ENCODE measurements around the gene SUGCT. TPM values are rescaled to one million over a fixed set of nuclear protein-coding genes. Genes with fewer than 3 reads are reported as not detected.

The SUGCT gene
- total and polyA plus RNA-seq, 9 of the 15 experiments (the other 6 are each of a cell fraction or from before 2014, with no cell fraction given), result 0.58 to 2.5 (median 1.4) TPM

- Histone ChIP-seq H3K9me3 (replicated peaks; ENCODE audit: control insufficient read depth, insufficient read depth, low read depth, low read length) (no peaks in the 10 kb centered on the region), H3K9ac (ENCODE audit: insufficient read depth in 1 of 2, low read depth in 2 of 2, low read length in 2 of 2) (no peak overlapping the region), H3K4me1 (replicated peaks in 1 of 2; ENCODE audit: control insufficient read depth in 2 of 2, insufficient read depth in 2 of 2, low read length in 2 of 2) (no peaks in the 10 kb centered on the region), H3K79me2 (ENCODE audit: control insufficient read depth, insufficient read depth, low read length) (no peaks in the 10 kb centered on the region), H2AFZ (ENCODE audit: low read depth, low read length) (no peak overlapping the region), H3K27me3 (ENCODE audit: control insufficient read depth in 2 of 2, insufficient read depth in 2 of 2, low read length in 2 of 2) (no peaks in the 10 kb centered on the region), H3K9me1 (ENCODE audit: control insufficient read depth, insufficient read depth, low read length) (no peaks in the 10 kb centered on the region), H3K4me3 (no peak overlapping the region), H4K20me1 (replicated peaks; ENCODE audit: control insufficient read depth, insufficient read depth, low read length) (0 out of 2 replicates have a peak, but pooled peaks cover 3% of the 10 kb centered on the region), H3K4me2 (ENCODE audit: insufficient read depth, low read length) (no peak overlapping the region), H3K36me3 (ENCODE audit: control insufficient read depth, insufficient read depth, low read length) (peaks cover 58% of the 10 kb centered on the region; the same call in 2 of the 3 replicates), H3K27ac (ENCODE audit: extremely low read depth, low read depth, low read length) (no peak overlapping the region)
- in situ Hi-C loops (cut with MboI), result no loop called here
- no peak for TF ChIP-seq ATF1 (CRISPR knock-in tag; IDR thresholded peaks at IDR 0.05)
- no peak for TF ChIP-seq ATF1 (tag; IDR thresholded peaks at IDR 0.05)
- TF ChIP-seq DIDO1 (tag; IDR thresholded peaks at IDR 0.05; ENCODE audit: low read depth), result no peak
- TF ChIP-seq RBBP5 (IDR thresholded peaks at IDR 0.05; ENCODE audit: borderline replicate concordance, insufficient read depth, low read length, poor library complexity, severe bottlenecking), result no peak
- no peak for TF ChIP-seq ZNF347 (CRISPR knock-in tag; IDR thresholded peaks at IDR 0.05; ENCODE audit: low read depth)
- TF ChIP-seq SIN3A (IDR thresholded peaks at IDR 0.05; ENCODE audit: borderline replicate concordance in 2 of 2, control insufficient read depth in 1 of 2, low read depth in 2 of 2, low read length in 2 of 2), result no peak
- no peak for ATAC-seq
- DNase-seq (ENCODE audit: extremely low read depth in 1 of 4, low spot score in 3 of 4), result no peak
- WGBS (ENCODE audit: insufficient coverage, low coverage, missing lambda C conversion rate), result 70% methylated on average over 1 of the region's 1 CpG
- ChIA-PET POLR2A (no interaction called here), CTCF (ENCODE audit: low intra/inter-chr PET ratio) (no interaction called here)
- BruUV-seq (replicated peaks), result no TSS peak
- intact Hi-C loops (cut with micrococcal nuclease), result no loop called here
- FAIRE-seq, result no peak
These were observed 39.6 kb upstream of the SUGCT start for GRCh38 chr7:40095230-40095629.

Data from K562 (cell line).